GM19193 (cell line): ENCODE results near the gene DOCK2.

ENCODE experiments used
- POLR2A ChIP-seq: IDR thresholded peaks from 4 replicates; pipeline ENCODE4 v1.6.1; 2011; ENCODE audit not compliant: insufficient read depth, insufficient read length; ENCODE audit errors: extremely low read depth

Gene DOCK2

GRCh38 chr5:170113522-170113900, 476.4 kb downstream of the DOCK2 start:
- no peak for TF ChIP-seq POLR2A

GRCh38 chr5:170114271-170114670, 477.2 kb downstream of the DOCK2 start:
- TF ChIP-seq POLR2A = no peak

GRCh38 chr5:170115925-170116324, 478.9 kb downstream of the DOCK2 start:
- no peak for TF ChIP-seq POLR2A

GRCh38 chr5:170117736-170118135, 480.7 kb downstream of the DOCK2 start:
- no peak for TF ChIP-seq POLR2A

GRCh38 chr5:170120576-170120975, 483.5 kb downstream of the DOCK2 start:
- TF ChIP-seq POLR2A = no peak

- no peak for TF ChIP-seq POLR2A
These were observed 484.2 kb downstream of the DOCK2 start for GRCh38 chr5:170121321-170121720.

- no peak for TF ChIP-seq POLR2A
These were observed 489.0 kb downstream of the DOCK2 start for GRCh38 chr5:170126061-170126460.

- no peak for TF ChIP-seq POLR2A
These were observed 489.6 kb downstream of the DOCK2 start for GRCh38 chr5:170126626-170127025.

GRCh38 chr5:170131235-170131634, 494.2 kb downstream of the DOCK2 start:
- no peak for TF ChIP-seq POLR2A

- TF ChIP-seq POLR2A = no peak
These were observed 495.3 kb downstream of the DOCK2 start for GRCh38 chr5:170132269-170132975.
